Activated CD8-positive, alpha-beta memory T cell treated with anti-CD3 and anti-CD28 coated beads for 4 hours (primary cell): ENCODE results near the gene VTN.

Source experiments
- DNase-seq, 2 donors: peaks; one replicate each; pipeline ENCODE4 v3.0.0-alpha.2; 2020; ENCODE audit warnings: low read depth in 2 of 2

The VTN gene

DNA sequence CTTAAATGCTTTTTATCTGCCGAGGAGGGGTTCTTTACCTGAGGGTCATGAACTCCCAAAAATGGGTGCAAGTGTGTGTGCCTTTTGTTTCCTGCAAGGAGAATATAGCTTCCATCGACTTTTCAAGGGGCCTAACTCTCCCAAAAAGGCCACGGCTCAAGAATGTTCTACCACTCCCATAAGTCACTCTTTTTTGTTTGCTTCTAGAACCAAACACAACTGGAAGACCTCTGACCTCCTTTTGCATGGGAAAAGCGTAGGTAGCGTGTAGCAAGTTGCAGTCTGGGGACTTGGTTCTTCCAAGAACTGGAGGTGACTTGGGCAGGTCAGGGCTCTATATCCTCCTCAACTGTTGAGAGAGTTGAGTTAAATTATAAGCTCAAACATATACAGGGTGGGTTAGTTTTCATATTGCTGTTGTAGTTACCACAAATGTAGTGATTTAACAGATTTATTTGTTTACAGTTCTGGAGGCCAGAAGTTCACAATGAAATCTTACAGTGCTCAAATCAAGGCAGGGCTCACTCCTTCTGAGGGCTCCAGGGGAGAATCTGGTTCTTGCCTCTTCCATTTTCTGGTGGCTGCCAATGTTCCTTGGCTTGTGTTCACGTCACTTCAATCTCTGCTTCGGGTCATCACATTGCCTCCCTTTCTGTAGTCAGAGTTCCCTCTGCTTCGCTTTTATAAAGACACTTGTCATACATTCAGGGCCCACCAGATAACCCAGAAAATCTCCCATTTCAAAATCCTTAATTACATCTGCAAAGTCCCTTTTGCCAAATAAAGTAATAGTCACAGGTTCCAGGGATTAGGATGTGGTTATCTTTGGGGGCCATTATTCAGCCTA is 49.7 kb downstream of the VTN start:
- DNase-seq: no peak

DNA sequence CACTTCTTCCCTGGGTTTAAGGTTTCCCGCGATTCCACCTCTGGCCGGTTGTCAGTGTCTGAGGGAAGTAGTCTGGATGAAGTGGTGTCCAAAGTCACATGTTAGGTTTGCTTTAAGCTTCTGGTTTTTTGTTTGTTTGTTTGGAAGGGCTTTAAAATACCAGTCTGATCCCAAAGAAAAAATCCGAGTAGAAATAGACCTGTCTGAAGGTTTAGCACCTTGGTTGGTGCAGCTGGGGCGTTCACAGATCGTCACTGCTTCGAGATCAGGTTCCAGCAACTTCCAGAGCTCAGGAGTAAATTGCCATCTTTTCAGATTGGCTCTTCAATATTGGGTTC is 50.5 kb downstream of the VTN start:
- DNase-seq: no peak

GRCh38 chr17:28318759-28319597 is 51.1 kb downstream of the VTN start, which contains the start of gene TMEM97:
Gene TMEM97 (plus strand): TSS chr17:28319200. CDS start chr17:28319240, 40 bp downstream.
- DNase-seq: peak; percentile 86 to 92

- no peak for DNase-seq
Observed at GRCh38 chr17:28317966-28318758, 51.9 kb downstream of the VTN start.
